Activated CD4-positive, CD25-positive, alpha-beta regulatory T cell treated with anti-CD3 and anti-CD28 coated beads, Interleukin-2, amount 50 U/mL, for 24 hours (primary cell): ENCODE results near the gene ATRIP.

ENCODE experiments used
- ATAC-seq, 2 donors: fragments of 150-1000 bp; cut with Tn5 transposase; one replicate each; pipeline ENCODE4 v1.10.0; 2021; ENCODE audit warnings: mild to moderate bottlenecking in 1 of 2, moderate library complexity in 1 of 2

The ATRIP gene

GRCh38 chr3:48410205-48411040 lies 36.1 kb upstream of the ATRIP start:
- no peak for ATAC-seq

GRCh38 chr3:48411041-48411588 lies 35.4 kb upstream of the ATRIP start:
- ATAC-seq, result no peak

- no peak for ATAC-seq
Measured at GRCh38 chr3:48411606-48412374, 34.7 kb upstream of the ATRIP start.

- ATAC-seq, result no peak
Measured at GRCh38 chr3:48412375-48413001, 34.0 kb upstream of the ATRIP start.

GRCh38 chr3:48413086-48413485 lies 33.5 kb upstream of the ATRIP start:
- no peak for ATAC-seq

- ATAC-seq, result no peak
Measured at GRCh38 chr3:48413611-48414010, 32.9 kb upstream of the ATRIP start.

GRCh38 chr3:48414376-48415250 lies 31.9 kb upstream of the ATRIP start:
- ATAC-seq, result no peak

GRCh38 chr3:48415251-48415953 lies 31.1 kb upstream of the ATRIP start:
- no peak for ATAC-seq

- no peak for ATAC-seq
Measured at GRCh38 chr3:48416091-48416505, 30.4 kb upstream of the ATRIP start.

GRCh38 chr3:48416546-48416945 lies 30.0 kb upstream of the ATRIP start:
- no peak for ATAC-seq

GRCh38 chr3:48417529-48418108 lies 28.9 kb upstream of the ATRIP start:
- no peak for ATAC-seq

- ATAC-seq, result no peak
Measured at GRCh38 chr3:48418140-48418539, 28.4 kb upstream of the ATRIP start.

- no peak for ATAC-seq
Measured at GRCh38 chr3:48418651-48419050, 27.9 kb upstream of the ATRIP start.

GRCh38 chr3:48419149-48419548 lies 27.4 kb upstream of the ATRIP start:
- no peak for ATAC-seq

- no peak for ATAC-seq
Measured at GRCh38 chr3:48419597-48419996, 26.9 kb upstream of the ATRIP start.

GRCh38 chr3:48420561-48420960 lies 26.0 kb upstream of the ATRIP start:
- ATAC-seq, result no peak

GRCh38 chr3:48422272-48422671 lies 24.3 kb upstream of the ATRIP start:
- no peak for ATAC-seq

- ATAC-seq, result no peak
Measured at GRCh38 chr3:48422681-48423080, 23.9 kb upstream of the ATRIP start.

GRCh38 chr3:48423241-48423882 lies 23.2 kb upstream of the ATRIP start:
- ATAC-seq, result no peak

GRCh38 chr3:48423883-48424695 lies 22.4 kb upstream of the ATRIP start:
- ATAC-seq, result no peak
